Left lung (tissue), 10 donors: ENCODE data around the gene CHN1. TPM values are rescaled to one million over a fixed set of nuclear protein-coding genes. Genes with fewer than 3 reads are reported as not detected.
A peak's percentile ranks its signal among the peaks of the same experiment; 100 is the strongest.

Experiments
- ATAC-seq: fragments of 200-7000 bp; cut with Tn5 transposase; one replicate; pipeline ENCODE4 v1.9.1; 2020; ENCODE audit warnings: moderate library complexity
- DNase-seq, 4 donors: peaks; one replicate each; pipeline ENCODE4 v3.0.0-alpha.2; 2013 to 2020
- H3K27ac ChIP-seq, 2 donors: fragments of 200-600 bp; sonication (generic) in 1 of 2; one replicate each; pipeline versions ENCODE4 v1.5.0 to v1.8.0; 2020 to 2021
- H3K27me3 ChIP-seq, 2 donors: fragments of 200-600 bp; sonication (generic) in 1 of 2; one replicate each; pipeline versions ENCODE4 v1.5.0 to v1.8.0; 2020 to 2021
- H3K36me3 ChIP-seq, 2 donors: fragments of 200-600 bp; sonication (generic) in 1 of 2; one replicate each; pipeline versions ENCODE4 v1.5.0 to v1.8.0; 2020 to 2021
- H3K4me1 ChIP-seq, 2 donors: fragments of 200-600 bp; one replicate each; pipeline ENCODE4 v1.8.0; 2021
- H3K4me3 ChIP-seq, 2 donors: fragments of 200-600 bp; sonication (generic) in 1 of 2; one replicate each; pipeline versions ENCODE4 v1.5.0 to v1.8.0; 2020 to 2021; ENCODE audit warnings: mild to moderate bottlenecking in 1 of 2
- H3K9me3 ChIP-seq, 2 donors: fragments of 200-600 bp; sonication (generic) in 1 of 2; one replicate each; pipeline versions ENCODE4 v1.5.0 to v1.8.0; 2020 to 2021
- CTCF ChIP-seq, 2 donors: fragments of 200-600 bp; sonication (generic) in 1 of 2; IDR thresholded peaks; one replicate each; pipeline versions ENCODE4 v1.5.0 to v1.8.0; 2021; ENCODE audit warnings: antibody characterized with exemption in 2 of 2
- intact Hi-C, 2 donors: fragments of 100-400 bp; cut with DNase I; formaldehyde crosslinking; loops; one replicate each; pipeline versions ENCODE4 v1.11.2 to v1.14.2; 2022
- polyA plus RNA-seq, 6 donors: library from polyadenylated mRNA; unstranded; fragments of 120-200 nt; gene quantifications; one replicate each; pipeline ENCODE4 v1.2.1, GENCODE V29; 2013; ENCODE audit not compliant: insufficient read length in 6 of 6
- total RNA-seq, 2 donors: library from RNA; stranded (reverse); fragmentation: NEBNext Ultra II Directional; extraction: Animal tissue kit (Norgen Biotek cat#: 25700); gene quantifications; one replicate each; pipeline ENCODE4 v1.2.1, GENCODE V29; 2021
- donor health status: DM: no; HTN: yes; CAD: no.
- donor health status: DM: no; HTN: no; CAD: no.

Gene CHN1
- total and polyA plus RNA-seq, 8 donors, result 27.4 to 170 (median 99.9) TPM

- H3K9me3 ChIP-seq, result no peaks in the 10 kb centered on the region
- DNase-seq (no peak), ATAC-seq (no peak)
- H3K4me3 ChIP-seq, result no peak overlapping the region
- no peak for TF ChIP-seq CTCF (IDR thresholded peaks at IDR 0.05)
- H3K27me3 ChIP-seq, result no peaks in the 10 kb centered on the region
- intact Hi-C loops, result loop anchor here in 1 of 2 donors (5.0 kb wide), 1 partner anchor 215 kb away; no protein-coding TSS in a partner anchor
- H3K36me3 ChIP-seq, result no peaks in the 10 kb centered on the region
- peak overlapping the region; percentile 38 to 46 for H3K27ac ChIP-seq
- H3K4me1 ChIP-seq, result peaks cover 6 to 9% of the 10 kb centered on the region in 2 donors
Measured at GRCh38 chr2:174772472-174772801, 232.7 kb downstream of the CHN1 start.

GRCh38 chr2:174771631-174772471 is 233.3 kb downstream of the CHN1 start:
- TF ChIP-seq CTCF (IDR thresholded peaks at IDR 0.05), result peak; percentile 68 to 69
- Histone ChIP-seq H3K27ac (peak overlapping the region; percentile 38 to 46), H3K27me3 (no peaks in the 10 kb centered on the region), H3K4me3 (no peak overlapping the region), H3K36me3 (no peaks in the 10 kb centered on the region), H3K4me1 (peaks cover 6 to 9% of the 10 kb centered on the region in 2 donors), H3K9me3 (no peaks in the 10 kb centered on the region)
- DNase-seq (peak in 3 of 4 donors; percentile 74 to 84 (median 76)), ATAC-seq (peak; percentile 97)
- intact Hi-C loops, result loop anchor here in 1 of 2 donors (5.0 kb wide), 1 partner anchor 215 kb away; no protein-coding TSS in a partner anchor

GRCh38 chr2:174771136-174771535 is 234.0 kb downstream of the CHN1 start:
- DNase-seq (no peak), ATAC-seq (no peak)
- intact Hi-C loops, result loop anchor here in 1 of 2 donors (5.0 kb wide), 1 partner anchor 216 kb away; no protein-coding TSS in a partner anchor
- H3K9me3 ChIP-seq, result no peaks in the 10 kb centered on the region
- H3K27ac ChIP-seq, result no peak overlapping the region
- peaks cover 6 to 9% of the 10 kb centered on the region in 2 donors for H3K4me1 ChIP-seq
- H3K4me3 ChIP-seq, result no peak overlapping the region
- no peaks in the 10 kb centered on the region for H3K36me3 ChIP-seq
- TF ChIP-seq CTCF (IDR thresholded peaks at IDR 0.05), result no peak
- H3K27me3 ChIP-seq, result no peaks in the 10 kb centered on the region

GRCh38 chr2:174768557-174768956 is 236.6 kb downstream of the CHN1 start:
- H3K4me3 ChIP-seq, result no peak overlapping the region
- no peak overlapping the region for H3K27ac ChIP-seq
- ATAC-seq (no peak), DNase-seq (no peak)
- no peak for TF ChIP-seq CTCF (IDR thresholded peaks at IDR 0.05)
- H3K9me3 ChIP-seq, result no peaks in the 10 kb centered on the region
- H3K36me3 ChIP-seq, result no peaks in the 10 kb centered on the region
- no peaks in the 10 kb centered on the region for H3K27me3 ChIP-seq
- peaks cover 6 to 9% of the 10 kb centered on the region in 2 donors for H3K4me1 ChIP-seq
- intact Hi-C loops, result no loop called here

GRCh38 chr2:174766271-174766670 is 238.9 kb downstream of the CHN1 start:
- Histone ChIP-seq H3K27me3 (no peaks in the 10 kb centered on the region), H3K9me3 (no peaks in the 10 kb centered on the region), H3K36me3 (no peaks in the 10 kb centered on the region), H3K4me1 (no peaks in the 10 kb centered on the region), H3K4me3 (no peak overlapping the region), H3K27ac (no peak overlapping the region)
- DNase-seq (no peak), ATAC-seq (no peak)
- intact Hi-C loops, result no loop called here
- TF ChIP-seq CTCF (IDR thresholded peaks at IDR 0.05), result no peak
